HG02852 (cell line): ENCODE data around the gene KCNC4.
A peak's percentile ranks its signal among the peaks of the same experiment; 100 is the strongest.

Source experiments
- ATAC-seq: cut with Tn5 transposase; IDR thresholded peaks from one replicate; pipeline ENCODE4 v1.9.1; 2021; ENCODE audit warnings: mild to moderate bottlenecking, moderate library complexity; ENCODE audit not compliant: unreplicated experiment

Gene KCNC4

GRCh38 chr1:110209715-110210603 lies at the start of gene KCNC4:
Gene KCNC4 (plus strand): TSS chr1:110210314. CDS start chr1:110211500, 1,186 bp downstream.
- peak; percentile 82 for ATAC-seq

GRCh38 chr1:110160538-110161100 lies 49.5 kb upstream of the KCNC4 start:
- no peak for ATAC-seq

- ATAC-seq = no peak
Observed at GRCh38 chr1:110161165-110161564, 48.9 kb upstream of the KCNC4 start.

- no peak for ATAC-seq
Observed at GRCh38 chr1:110161849-110162248, 48.3 kb upstream of the KCNC4 start.

- no peak for ATAC-seq
Observed at GRCh38 chr1:110163591-110163990, 46.5 kb upstream of the KCNC4 start.

- ATAC-seq = no peak
Observed at GRCh38 chr1:110164725-110165350, 45.3 kb upstream of the KCNC4 start.

GRCh38 chr1:110165761-110166231 lies 44.3 kb upstream of the KCNC4 start:
- no peak for ATAC-seq

- ATAC-seq = no peak
Observed at GRCh38 chr1:110166861-110167260, 43.3 kb upstream of the KCNC4 start.

- ATAC-seq = no peak
Observed at GRCh38 chr1:110170766-110171733, 39.1 kb upstream of the KCNC4 start.

- ATAC-seq = no peak
Observed at GRCh38 chr1:110172001-110172400, 38.1 kb upstream of the KCNC4 start.

GRCh38 chr1:110173466-110174105 lies 36.5 kb upstream of the KCNC4 start:
- no peak for ATAC-seq

- no peak for ATAC-seq
Observed at GRCh38 chr1:110174961-110175360, 35.2 kb upstream of the KCNC4 start.

GRCh38 chr1:110176299-110176956 lies 33.7 kb upstream of the KCNC4 start:
- no peak for ATAC-seq

- no peak for ATAC-seq
Observed at GRCh38 chr1:110177775-110178174, 32.3 kb upstream of the KCNC4 start.

GRCh38 chr1:110183642-110184167 lies 26.4 kb upstream of the KCNC4 start:
- ATAC-seq = no peak

GRCh38 chr1:110184446-110184845 lies 25.7 kb upstream of the KCNC4 start:
- ATAC-seq = no peak

GRCh38 chr1:110185181-110185580 lies 24.9 kb upstream of the KCNC4 start:
- no peak for ATAC-seq

GRCh38 chr1:110186558-110186957 lies 23.6 kb upstream of the KCNC4 start:
- ATAC-seq = no peak

GRCh38 chr1:110187139-110187890 lies 22.8 kb upstream of the KCNC4 start:
- no peak for ATAC-seq
